GM21576 (cell line): ENCODE results near the gene STARD13.

Experiments used
- ATAC-seq: cut with Tn5 transposase; IDR thresholded peaks from one replicate; pipeline ENCODE4 v1.9.1; 2021; ENCODE audit warnings: mild to moderate bottlenecking, moderate library complexity; ENCODE audit not compliant: unreplicated experiment

The STARD13 gene

GRCh38 chr13:33229446-33230177, 55.9 kb downstream of the STARD13 start:
- ATAC-seq: no peak

GRCh38 chr13:33228648-33229445, 56.7 kb downstream of the STARD13 start:
- ATAC-seq: peak; percentile 77

- ATAC-seq: no peak
These were observed 57.5 kb downstream of the STARD13 start for GRCh38 chr13:33227927-33228647.

- ATAC-seq: no peak
These were observed 60.9 kb downstream of the STARD13 start for GRCh38 chr13:33224686-33225085.

GRCh38 chr13:33224191-33224590, 61.4 kb downstream of the STARD13 start:
- no peak for ATAC-seq

GRCh38 chr13:33219926-33220325, 65.6 kb downstream of the STARD13 start:
- no peak for ATAC-seq

GRCh38 chr13:33218426-33218825, 67.1 kb downstream of the STARD13 start:
- no peak for ATAC-seq

- ATAC-seq: no peak
These were observed 67.5 kb downstream of the STARD13 start for GRCh38 chr13:33218020-33218419.

GRCh38 chr13:33217256-33217655, 68.3 kb downstream of the STARD13 start:
- no peak for ATAC-seq

GRCh38 chr13:33213797-33214196, 71.8 kb downstream of the STARD13 start:
- no peak for ATAC-seq

GRCh38 chr13:33213024-33213768, 72.4 kb downstream of the STARD13 start:
- no peak for ATAC-seq

GRCh38 chr13:33212396-33212795, 73.2 kb downstream of the STARD13 start:
- no peak for ATAC-seq

GRCh38 chr13:33210090-33210489, 75.5 kb downstream of the STARD13 start:
- no peak for ATAC-seq

GRCh38 chr13:33208290-33209220, 77.0 kb downstream of the STARD13 start:
- ATAC-seq: no peak

GRCh38 chr13:33207615-33207961, 78.0 kb downstream of the STARD13 start:
- no peak for ATAC-seq

GRCh38 chr13:33206945-33207614, 78.5 kb downstream of the STARD13 start:
- ATAC-seq: no peak

GRCh38 chr13:33206425-33206824, 79.1 kb downstream of the STARD13 start:
- no peak for ATAC-seq

- peak; percentile 53 for ATAC-seq
These were observed 79.7 kb downstream of the STARD13 start for GRCh38 chr13:33205804-33206221.

- no peak for ATAC-seq
These were observed 80.3 kb downstream of the STARD13 start for GRCh38 chr13:33205224-33205623.
